Neural progenitor cell (in vitro differentiated cells): ENCODE data around the gene KCNH5.

ENCODE experiments used
- CTCF ChIP-seq: fragments of 200-600 bp; sonication (generic); IDR thresholded peaks from 2 replicates; pipeline ENCODE4 v1.5.1; 2017; ENCODE audit warnings: antibody characterized with exemption, mild to moderate bottlenecking
- EZH2phosphoT487 ChIP-seq: fragments of 200-600 bp; sonication (generic); IDR thresholded peaks from 2 replicates; pipeline ENCODE4 v1.6.1; 2017; ENCODE audit warnings: antibody characterized with exemption

- TF ChIP-seq CTCF (no peak), EZH2phosphoT487 (no peak)
Observed at GRCh38 chr14:62939970-62940369, 105.3 kb downstream of the KCNH5 start.
